Natural killer cell (primary cell): Measurements from ENCODE around the gene SAMD14. TPM values are rescaled to one million over a fixed set of nuclear protein-coding genes. Genes with fewer than 3 reads are reported as not detected.

Source experiments
- ATAC-seq, 3 donors: fragments of 150-1000 bp in 2 of 3; fragments of 200-7000 bp in 1 of 3; cut with Tn5 transposase; 1 replicate in 1 of 3; 2 replicates in 2 of 3; pipeline ENCODE4 v1.10.0; 2021; ENCODE audit warnings: mild to moderate bottlenecking in 2 of 3, moderate library complexity in 2 of 3
- DNase-seq, 2 donors: peaks; one replicate each; pipeline versions ENCODE4 v3.0.0 to v3.0.0-alpha.2; 2013 to 2021; ENCODE audit warnings: mixed read lengths in 1 of 2
- H3K27ac ChIP-seq: one replicate; pipeline ENCODE4 v1.5.1; 2013; ENCODE audit warnings: mild to moderate bottlenecking, low read length
- H3K27me3 ChIP-seq: one replicate; pipeline ENCODE4 v1.6.1; 2013; ENCODE audit warnings: low read length; ENCODE audit not compliant: control insufficient read depth, insufficient read depth
- H3K36me3 ChIP-seq: one replicate; pipeline ENCODE4 v1.6.1; 2013; ENCODE audit warnings: low read length; ENCODE audit not compliant: control insufficient read depth, insufficient read depth
- H3K4me1 ChIP-seq: one replicate; pipeline ENCODE4 v1.6.1; 2013; ENCODE audit warnings: low read length; ENCODE audit not compliant: control insufficient read depth, insufficient read depth
- H3K4me3 ChIP-seq: one replicate; pipeline ENCODE4 v1.5.1; 2013; ENCODE audit warnings: low read length
- H3K9me3 ChIP-seq: one replicate; pipeline ENCODE4 v1.6.1; 2013; ENCODE audit warnings: low read length; ENCODE audit not compliant: control insufficient read depth, insufficient read depth
- H3K27ac Mint-ChIP-seq, 2 donors: one replicate each; pipeline ENCODE4 v1.8.0; 2022; ENCODE audit warnings: mild to moderate bottlenecking in 2 of 2, mixed read lengths in 2 of 2, moderate library complexity in 1 of 2
- H3K27me3 Mint-ChIP-seq, 2 donors: one replicate each; pipeline ENCODE4 v1.8.0; 2022; ENCODE audit warnings: low read depth in 2 of 2, mixed read lengths in 2 of 2
- H3K36me3 Mint-ChIP-seq: one replicate; pipeline ENCODE4 v1.8.0; 2022; ENCODE audit warnings: mixed read lengths
- H3K4me1 Mint-ChIP-seq, 2 donors: one replicate each; pipeline ENCODE4 v1.8.0; 2022; ENCODE audit warnings: mixed read lengths in 2 of 2
- H3K4me3 Mint-ChIP-seq: one replicate; pipeline ENCODE4 v1.8.0; 2022; ENCODE audit warnings: mild to moderate bottlenecking, moderate library complexity, mixed read lengths
- H3K9me3 Mint-ChIP-seq, 2 donors: one replicate each; pipeline ENCODE4 v1.8.0; 2022; ENCODE audit warnings: mixed read lengths in 2 of 2
- CTCF ChIP-seq: fragments of 200-600 bp; IDR thresholded peaks from one replicate; pipeline ENCODE4 v1.8.0; 2022; ENCODE audit warnings: antibody characterized with exemption
- WGBS: methylation state at CpG from one replicate; pipeline ENCODE4 v1.1.7; 2013; ENCODE audit warnings: missing lambda C conversion rate; ENCODE audit not compliant: insufficient coverage; 5-methylcytosine and 5-hydroxymethylcytosine counted together
- intact Hi-C: fragments of 100-400 bp; cut with micrococcal nuclease; formaldehyde crosslinking; loops from one replicate; pipeline ENCODE4 v1.14.2; 2022
- total RNA-seq, 4 donors: library from RNA; stranded (reverse); fragments of 120-200 nt in 1 of 4; gene quantifications; one replicate each; pipeline versions ENCODE4 v1.2.3 to v1.2.4, GENCODE V29; 2013 to 2022

Gene SAMD14
- total RNA-seq, 3 donors from 2014 or later (not counting 1 experiment from before 2014, with no cell fraction given): 1.1 to 2.1 (median 1.5) TPM

DNA sequence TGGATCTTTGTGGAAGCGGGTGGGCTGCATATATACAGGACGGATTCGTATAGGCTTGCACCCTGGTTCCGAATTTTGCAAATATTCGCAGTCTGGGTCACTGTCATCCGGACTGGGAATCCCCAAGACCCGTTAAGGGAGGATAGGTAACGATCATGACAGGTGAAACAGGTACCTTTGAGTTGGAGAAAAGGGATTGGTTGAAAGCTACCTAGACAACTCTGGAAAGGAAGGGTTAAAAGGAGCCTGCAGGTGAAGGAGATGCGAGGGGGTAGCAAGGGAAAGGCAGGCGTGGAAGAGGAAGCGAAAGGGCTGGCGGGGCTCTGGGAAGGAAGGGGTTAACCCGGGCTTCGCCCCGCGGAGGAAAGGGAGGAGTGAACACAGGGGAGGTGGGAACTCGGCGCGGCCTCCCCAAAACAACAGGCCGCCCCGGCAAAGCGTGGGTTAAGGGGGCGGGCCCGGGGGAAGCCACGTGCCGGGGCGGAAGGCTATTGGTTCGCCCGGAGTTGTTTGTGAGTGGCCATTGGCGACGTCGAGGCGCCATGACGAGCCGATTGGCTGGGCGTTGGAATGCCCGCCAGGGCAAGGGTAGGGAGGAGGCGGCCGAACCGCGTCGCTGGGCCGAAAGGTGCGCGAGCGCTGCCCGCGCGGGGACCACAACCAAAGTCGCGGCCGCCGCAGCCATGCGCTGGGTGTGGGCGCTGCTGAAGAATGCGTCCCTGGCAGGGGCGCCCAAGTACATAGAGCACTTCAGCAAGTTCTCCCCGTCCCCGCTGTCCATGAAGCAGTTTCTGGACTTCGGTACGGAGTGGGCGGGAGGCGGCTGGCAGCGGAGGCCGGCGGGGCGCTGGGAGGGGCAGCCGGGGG lies 35.0 kb downstream of the SAMD14 start, which contains the start of gene PDK2:
TSS of gene PDK2 (plus strand) at position 599 of the 867 bp plus-strand sequence. CDS start at position 684, 85 bp downstream.
- H3K27me3 ChIP-seq: no peaks in the 10 kb centered on the region
- no peaks in the 10 kb centered on the region for H3K36me3 Mint-ChIP-seq
- WGBS: under 1% methylated on average over 68 of the region's 68 CpGs
- peak; percentile 96 to 97 for DNase-seq
- peaks cover 41 to 47% of the 10 kb centered on the region in 2 donors for H3K4me1 Mint-ChIP-seq
- peaks cover 35% of the 10 kb centered on the region for H3K4me1 ChIP-seq
- H3K36me3 ChIP-seq: peaks cover 11% of the 10 kb centered on the region
- no peak for TF ChIP-seq CTCF
- peak within 1 kb of the TSS; percentile 61 for H3K4me3 ChIP-seq
- peak; percentile 90 to 99 (median 91) for ATAC-seq
- intact Hi-C loops: loop anchor here (2.0 to 10.0 kb wide), 3 partner anchors 57 to 200 kb away; partner anchors contain the start of gene PPP1R9B
- peak within 1 kb of the TSS; percentile 96 to 98 for H3K27ac Mint-ChIP-seq
- peak within 1 kb of the TSS; percentile 95 for H3K4me3 Mint-ChIP-seq
- no peaks in the 10 kb centered on the region for H3K9me3 Mint-ChIP-seq
- H3K27ac ChIP-seq: peak within 1 kb of the TSS; percentile 53
- H3K27me3 Mint-ChIP-seq: peaks cover 0 to 4% of the 10 kb centered on the region in 2 donors
- no peaks in the 10 kb centered on the region for H3K9me3 ChIP-seq

- Histone ChIP-seq H3K27me3 (no peaks in the 10 kb centered on the region), H3K36me3 (peaks cover 11% of the 10 kb centered on the region), H3K27ac (peak overlapping the region; percentile 53), H3K4me1 (peaks cover 28% of the 10 kb centered on the region), H3K4me3 (peak overlapping the region; percentile 61), H3K9me3 (no peaks in the 10 kb centered on the region)
- peaks cover 34 to 42% of the 10 kb centered on the region in 2 donors for H3K4me1 Mint-ChIP-seq
- peak overlapping the region; percentile 96 to 98 for H3K27ac Mint-ChIP-seq
- H3K27me3 Mint-ChIP-seq: peaks cover 0 to 4% of the 10 kb centered on the region in 2 donors
- H3K9me3 Mint-ChIP-seq: no peaks in the 10 kb centered on the region
- TF ChIP-seq CTCF: peak; percentile 89
- ATAC-seq (peak; percentile 36 to 59 (median 50)), DNase-seq (peak; percentile 88 to 95)
- under 1% methylated on average over 21 of the region's 21 CpGs for WGBS
- intact Hi-C loops: loop anchor here (2.0 to 10.0 kb wide), 2 partner anchors 67 to 201 kb away; no protein-coding TSS in a partner anchor
- peak overlapping the region; percentile 95 for H3K4me3 Mint-ChIP-seq
- H3K36me3 Mint-ChIP-seq: no peaks in the 10 kb centered on the region
Measured at GRCh38 chr17:50094243-50094752, 35.7 kb downstream of the SAMD14 start.

- 70% methylated on average over 2 of the region's 3 CpGs for WGBS
- intact Hi-C loops: loop anchor here (2.0 to 10.0 kb wide), 2 partner anchors 67 to 201 kb away; no protein-coding TSS in a partner anchor
- no peaks in the 10 kb centered on the region for H3K36me3 Mint-ChIP-seq
- peaks cover 23% of the 10 kb centered on the region for H3K4me1 ChIP-seq
- peak overlapping the region; percentile 96 to 98 for H3K27ac Mint-ChIP-seq
- no peak for ATAC-seq
- no peak overlapping the region for H3K4me3 ChIP-seq
- H3K9me3 ChIP-seq: no peaks in the 10 kb centered on the region
- peaks cover 6% of the 10 kb centered on the region for H3K36me3 ChIP-seq
- peak overlapping the region; percentile 95 for H3K4me3 Mint-ChIP-seq
- no peaks in the 10 kb centered on the region for H3K27me3 ChIP-seq
- TF ChIP-seq CTCF: no peak
- DNase-seq: no peak
- no peak overlapping the region for H3K27ac ChIP-seq
- H3K27me3 Mint-ChIP-seq: peaks cover 0 to 4% of the 10 kb centered on the region in 2 donors
- no peaks in the 10 kb centered on the region for H3K9me3 Mint-ChIP-seq
- H3K4me1 Mint-ChIP-seq: peaks cover 32 to 41% of the 10 kb centered on the region in 2 donors
Measured at GRCh38 chr17:50093807-50094206, 36.2 kb downstream of the SAMD14 start.
